Panc1 (cell line): ENCODE measurements around the gene CNTROB.

Experiments used
- CTCF ChIP-seq: fragments of 450-650 bp; IDR thresholded peaks from 2 replicates; pipeline ENCODE4 v1.5.1; 2017; ENCODE audit warnings: mild to moderate bottlenecking
- POLR2AphosphoS5 ChIP-seq: IDR thresholded peaks from 2 replicates; pipeline ENCODE4 v1.6.1; 2012; ENCODE audit warnings: mild to moderate bottlenecking, low read depth, low read length, moderate library complexity
- TCF7L2 ChIP-seq: IDR thresholded peaks from 2 replicates; pipeline ENCODE4 v1.6.1; 2011; ENCODE audit warnings: mild to moderate bottlenecking, low read depth, low read length, inconsistent platforms
- TF ChIP-seq, protein P1 (sequence below), 2 experiments: IDR thresholded peaks; 2 replicates each; pipeline ENCODE4 v1.6.1; 2011 to 2012; ENCODE audit warnings: low read depth in 2 of 2, control low read depth in 1 of 2, low read length in 1 of 2, mild to moderate bottlenecking in 1 of 2, moderate library complexity in 1 of 2; ENCODE audit not compliant: insufficient read depth in 1 of 2

DNA sequence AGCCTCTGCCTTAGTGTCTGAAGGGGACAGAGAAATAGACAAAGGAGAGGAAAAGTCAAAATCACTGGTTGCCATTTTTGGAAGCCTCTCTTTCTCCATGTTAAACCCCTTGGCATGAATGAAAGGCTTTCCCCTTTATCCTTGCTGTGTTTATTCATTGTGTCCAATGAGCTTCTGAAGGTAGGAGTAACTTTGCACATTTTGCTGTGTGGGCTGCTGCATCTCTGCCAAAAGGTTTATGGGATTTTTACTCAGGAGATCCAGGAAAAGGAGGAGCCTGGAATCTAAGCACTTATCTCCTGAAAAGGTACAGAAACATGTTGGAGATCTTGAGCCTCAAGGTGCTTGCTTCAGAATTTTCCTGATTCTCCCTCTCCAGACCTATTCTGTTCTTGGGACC is 3.9 kb downstream of the CNTROB start:
- TF ChIP-seq CTCF = no peak
- TF ChIP-seq, protein P1, sequence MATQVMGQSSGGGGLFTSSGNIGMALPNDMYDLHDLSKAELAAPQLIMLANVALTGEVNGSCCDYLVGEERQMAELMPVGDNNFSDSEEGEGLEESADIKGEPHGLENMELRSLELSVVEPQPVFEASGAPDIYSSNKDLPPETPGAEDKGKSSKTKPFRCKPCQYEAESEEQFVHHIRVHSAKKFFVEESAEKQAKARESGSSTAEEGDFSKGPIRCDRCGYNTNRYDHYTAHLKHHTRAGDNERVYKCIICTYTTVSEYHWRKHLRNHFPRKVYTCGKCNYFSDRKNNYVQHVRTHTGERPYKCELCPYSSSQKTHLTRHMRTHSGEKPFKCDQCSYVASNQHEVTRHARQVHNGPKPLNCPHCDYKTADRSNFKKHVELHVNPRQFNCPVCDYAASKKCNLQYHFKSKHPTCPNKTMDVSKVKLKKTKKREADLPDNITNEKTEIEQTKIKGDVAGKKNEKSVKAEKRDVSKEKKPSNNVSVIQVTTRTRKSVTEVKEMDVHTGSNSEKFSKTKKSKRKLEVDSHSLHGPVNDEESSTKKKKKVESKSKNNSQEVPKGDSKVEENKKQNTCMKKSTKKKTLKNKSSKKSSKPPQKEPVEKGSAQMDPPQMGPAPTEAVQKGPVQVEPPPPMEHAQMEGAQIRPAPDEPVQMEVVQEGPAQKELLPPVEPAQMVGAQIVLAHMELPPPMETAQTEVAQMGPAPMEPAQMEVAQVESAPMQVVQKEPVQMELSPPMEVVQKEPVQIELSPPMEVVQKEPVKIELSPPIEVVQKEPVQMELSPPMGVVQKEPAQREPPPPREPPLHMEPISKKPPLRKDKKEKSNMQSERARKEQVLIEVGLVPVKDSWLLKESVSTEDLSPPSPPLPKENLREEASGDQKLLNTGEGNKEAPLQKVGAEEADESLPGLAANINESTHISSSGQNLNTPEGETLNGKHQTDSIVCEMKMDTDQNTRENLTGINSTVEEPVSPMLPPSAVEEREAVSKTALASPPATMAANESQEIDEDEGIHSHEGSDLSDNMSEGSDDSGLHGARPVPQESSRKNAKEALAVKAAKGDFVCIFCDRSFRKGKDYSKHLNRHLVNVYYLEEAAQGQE (IDR thresholded peaks at IDR 0.05; ENCODE audit: insufficient read depth in 1 of 2, low read depth in 2 of 2, low read length in 1 of 2) = no peak
- TF ChIP-seq TCF7L2 = no peak
- no peak for TF ChIP-seq POLR2AphosphoS5
